C4-2B (cell line): ENCODE measurements around the gene RIMBP2.

Experiments used
- CTCF ChIP-seq: fragments of 450-650 bp; conservative IDR thresholded peaks from 2 replicates; pipeline ENCODE4 v1.5.1; 2017; ENCODE audit warnings: mild to moderate bottlenecking
- ZFX ChIP-seq: fragments of 450-650 bp; IDR thresholded peaks from 2 replicates; pipeline ENCODE4 v1.6.1; 2017

GRCh38 chr12:130656411-130656810 lies 59.7 kb downstream of the RIMBP2 start:
- TF ChIP-seq CTCF: no peak
- TF ChIP-seq ZFX: no peak
